IPS-18a (cell line): ENCODE results near the gene ULK3.

Source experiments
- H3K27ac ChIP-seq: one replicate; pipeline ENCODE4 v1.5.1; 2013; ENCODE audit warnings: low read length
- H3K27me3 ChIP-seq: one replicate; pipeline ENCODE4 v1.6.1; 2013; ENCODE audit warnings: mild to moderate bottlenecking, low read length; ENCODE audit not compliant: control insufficient read depth, insufficient read depth
- H3K36me3 ChIP-seq: one replicate; pipeline ENCODE4 v1.6.1; 2013; ENCODE audit warnings: low read depth, low read length; ENCODE audit not compliant: control insufficient read depth
- H3K4me1 ChIP-seq: one replicate; pipeline ENCODE4 v1.6.1; 2013; ENCODE audit warnings: low read depth, low read length; ENCODE audit not compliant: control insufficient read depth
- H3K4me3 ChIP-seq: one replicate; pipeline ENCODE4 v1.5.1; 2013; ENCODE audit warnings: low read length
- H3K9ac ChIP-seq: one replicate; pipeline ENCODE4 v1.6.1; 2013; ENCODE audit warnings: mild to moderate bottlenecking, low read length, moderate library complexity
- H3K9me3 ChIP-seq: one replicate; pipeline ENCODE4 v1.6.1; 2013; ENCODE audit warnings: low read depth, low read length; ENCODE audit not compliant: control insufficient read depth

The ULK3 gene

DNA sequence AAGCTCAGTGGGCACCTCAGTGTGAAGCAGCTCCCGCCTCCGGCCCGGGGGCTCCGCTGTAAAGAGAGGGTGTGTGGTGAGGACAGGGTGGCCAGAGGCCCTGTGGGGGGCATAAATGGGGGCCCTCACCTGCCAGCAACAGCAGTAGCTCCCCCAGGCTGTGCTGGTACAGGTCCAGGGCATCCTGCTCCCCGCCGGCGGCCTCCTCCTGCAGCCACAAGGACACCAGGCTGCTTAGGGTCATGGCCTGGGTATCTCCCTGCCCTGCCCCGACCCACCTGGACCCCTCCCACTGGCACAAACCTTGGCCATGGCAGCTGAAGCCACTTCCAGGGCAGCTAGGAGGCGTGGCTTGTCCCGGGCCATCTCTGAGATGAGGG, 4.8 kb downstream of the ULK3 start:
- no peak overlapping the region for H3K9ac ChIP-seq
- H3K4me3 ChIP-seq = no peak overlapping the region
- H3K27ac ChIP-seq = no peak overlapping the region
- H3K36me3 ChIP-seq = peaks cover 3% of the 10 kb centered on the region
- no peaks in the 10 kb centered on the region for H3K9me3 ChIP-seq
- no peaks in the 10 kb centered on the region for H3K27me3 ChIP-seq
- H3K4me1 ChIP-seq = peaks cover 7% of the 10 kb centered on the region

DNA sequence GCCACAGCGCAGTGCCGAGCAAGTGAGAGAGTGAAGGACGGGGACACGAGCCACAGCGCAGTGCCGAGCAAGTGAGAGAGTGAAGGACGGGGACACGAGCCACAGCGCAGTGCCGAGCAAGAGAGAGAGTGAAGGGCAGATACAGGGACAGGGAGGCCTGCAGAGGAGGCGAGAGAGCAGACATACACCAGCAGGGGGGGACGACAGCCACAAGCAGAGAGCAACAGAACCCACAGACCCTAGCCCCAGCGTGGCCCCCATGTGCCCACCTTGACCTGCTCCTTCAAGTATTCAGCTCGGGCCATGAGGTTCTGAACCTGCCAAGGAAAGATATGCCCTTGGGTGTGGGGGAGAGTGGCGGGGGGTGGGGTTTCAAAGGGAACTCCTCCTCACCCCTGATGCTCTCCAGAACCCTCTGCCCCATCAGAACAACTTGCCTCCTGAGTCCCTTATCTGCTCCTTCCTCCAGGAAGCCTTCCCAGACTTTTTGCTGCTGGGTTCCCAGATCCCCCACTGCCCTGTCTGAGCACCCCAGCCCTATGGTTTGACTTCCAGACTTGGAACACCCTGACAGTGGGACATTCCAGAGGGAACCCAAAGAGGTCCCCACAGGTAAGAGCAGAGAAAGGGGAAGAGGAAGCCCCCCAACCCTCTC, 5.3 kb downstream of the ULK3 start:
- no peak overlapping the region for H3K9ac ChIP-seq
- H3K9me3 ChIP-seq = no peaks in the 10 kb centered on the region
- no peaks in the 10 kb centered on the region for H3K27me3 ChIP-seq
- no peak overlapping the region for H3K4me3 ChIP-seq
- H3K27ac ChIP-seq = no peak overlapping the region
- peaks cover 3% of the 10 kb centered on the region for H3K36me3 ChIP-seq
- H3K4me1 ChIP-seq = peaks cover 7% of the 10 kb centered on the region

DNA sequence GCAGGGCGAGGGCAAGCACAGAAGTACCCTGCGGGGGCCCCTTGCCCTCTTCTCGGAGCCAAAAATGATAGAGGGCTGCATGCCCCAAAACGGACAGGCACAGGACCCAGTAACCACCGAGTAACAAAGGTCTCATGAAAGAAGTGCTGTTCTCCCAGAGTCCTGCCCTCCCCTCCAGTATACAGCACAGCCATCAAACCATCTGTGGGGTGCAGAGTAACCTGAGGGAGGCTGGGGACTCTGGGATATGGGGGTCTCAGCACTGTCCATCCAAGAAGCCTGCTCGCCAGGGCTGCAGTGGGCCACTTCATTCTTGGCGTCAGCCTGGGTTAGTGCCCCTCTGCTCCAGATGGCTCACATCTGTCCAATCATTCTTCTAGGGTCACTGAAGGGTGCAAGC, 6.1 kb downstream of the ULK3 start:
- no peak overlapping the region for H3K27ac ChIP-seq
- H3K9ac ChIP-seq = no peak overlapping the region
- H3K27me3 ChIP-seq = no peaks in the 10 kb centered on the region
- peaks cover 3% of the 10 kb centered on the region for H3K4me1 ChIP-seq
- H3K9me3 ChIP-seq = no peaks in the 10 kb centered on the region
- peaks cover 3% of the 10 kb centered on the region for H3K36me3 ChIP-seq
- no peak overlapping the region for H3K4me3 ChIP-seq

DNA sequence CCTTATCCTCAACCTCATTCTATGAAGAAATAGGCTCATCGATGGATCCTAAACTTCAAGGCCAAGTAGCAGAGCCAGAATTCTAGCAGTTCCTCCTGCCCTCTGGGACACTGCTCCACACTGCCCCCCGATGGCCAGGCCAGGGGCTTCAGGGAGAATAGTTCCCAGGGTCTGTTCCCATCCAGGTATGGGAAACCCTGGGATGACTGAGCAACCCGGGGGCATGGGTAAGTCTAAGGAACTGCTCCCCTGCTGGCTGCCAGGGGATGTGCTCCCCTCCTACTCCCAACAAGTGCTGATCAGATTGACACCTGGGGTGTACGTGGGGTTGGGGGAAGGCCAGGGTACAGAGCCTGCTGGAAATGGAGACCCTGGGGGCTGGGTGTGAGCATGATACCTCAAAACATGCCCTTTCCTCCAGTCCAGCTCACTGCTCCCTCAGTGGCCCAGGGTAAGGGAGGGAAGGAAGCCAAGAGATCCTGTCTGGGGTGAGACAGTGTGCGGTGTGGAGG, 7.6 kb downstream of the ULK3 start:
- peaks cover 3% of the 10 kb centered on the region for H3K36me3 ChIP-seq

DNA sequence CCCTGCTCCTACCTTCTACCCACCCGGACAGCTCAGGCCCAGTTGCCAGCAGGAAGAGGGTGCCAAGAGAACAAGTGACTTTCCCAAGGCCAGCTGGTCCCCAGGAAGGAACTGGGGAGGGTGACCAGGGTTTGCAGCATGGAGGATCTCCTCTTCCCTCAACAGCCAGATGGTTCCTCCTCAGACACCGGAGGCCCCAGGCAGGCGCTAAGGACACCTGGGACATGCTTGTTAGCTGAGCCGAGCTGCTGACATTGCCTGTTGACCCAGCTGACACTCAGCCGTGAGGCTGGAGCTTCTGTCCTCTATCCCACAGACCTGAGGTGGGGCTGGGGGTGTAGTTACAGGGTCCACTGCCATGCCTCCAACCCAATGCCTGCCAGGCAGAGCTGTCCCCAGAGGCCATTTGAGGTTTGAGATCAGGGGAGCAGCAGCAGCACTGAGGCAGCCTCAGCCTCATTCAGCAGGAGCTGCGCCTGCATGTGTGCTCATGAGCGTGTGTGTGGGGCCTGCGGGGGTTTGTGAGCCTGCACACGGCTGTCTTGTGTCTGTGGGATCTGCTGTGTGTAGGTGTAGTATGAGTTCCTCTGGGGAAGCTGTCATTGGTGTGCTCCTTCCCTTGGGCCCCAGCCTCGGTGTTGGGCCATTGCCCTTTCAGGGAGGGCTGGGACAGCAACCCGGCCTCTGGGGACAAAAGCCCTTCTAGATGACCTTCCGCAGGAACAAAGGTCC, 9.4 kb downstream of the ULK3 start:
- Histone ChIP-seq H3K36me3 (peaks cover 2% of the 10 kb centered on the region), H3K4me3 (no peak overlapping the region), H3K27me3 (peaks cover 6% of the 10 kb centered on the region), H3K9me3 (no peaks in the 10 kb centered on the region), H3K9ac (no peak overlapping the region), H3K4me1 (no peaks in the 10 kb centered on the region), H3K27ac (no peak overlapping the region)

More for the DNA sequence above, 7.6 kb downstream of the ULK3 start:
- Histone ChIP-seq H3K9ac (no peak overlapping the region), H3K27ac (no peak overlapping the region), H3K4me1 (no peaks in the 10 kb centered on the region), H3K9me3 (no peaks in the 10 kb centered on the region), H3K4me3 (no peak overlapping the region), H3K27me3 (no peaks in the 10 kb centered on the region)

DNA sequence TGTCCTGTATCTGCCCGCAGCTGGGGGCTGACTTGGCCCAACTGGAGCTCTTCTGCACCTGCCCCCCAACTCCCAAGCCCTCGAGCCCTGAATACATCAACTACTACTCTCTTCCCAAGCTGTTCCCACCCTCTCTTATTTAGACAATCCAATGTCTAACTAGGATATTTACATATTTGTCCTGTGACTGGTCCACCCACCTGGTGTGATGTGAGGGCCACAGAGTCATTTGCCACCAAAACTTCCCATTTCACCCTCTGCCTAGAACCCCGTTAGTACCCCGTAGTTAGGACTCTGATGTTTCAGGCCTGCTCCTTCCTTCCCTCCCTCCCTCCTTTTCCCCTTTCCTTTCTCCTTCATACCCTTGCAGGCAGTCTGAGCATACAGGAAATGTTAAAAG, 10.1 kb downstream of the ULK3 start:
- H3K4me3 ChIP-seq = no peak overlapping the region
- H3K36me3 ChIP-seq = no peaks in the 10 kb centered on the region
- no peaks in the 10 kb centered on the region for H3K9me3 ChIP-seq
- no peak overlapping the region for H3K9ac ChIP-seq
- H3K27me3 ChIP-seq = peaks cover 14% of the 10 kb centered on the region
- no peaks in the 10 kb centered on the region for H3K4me1 ChIP-seq
- H3K27ac ChIP-seq = no peak overlapping the region

DNA sequence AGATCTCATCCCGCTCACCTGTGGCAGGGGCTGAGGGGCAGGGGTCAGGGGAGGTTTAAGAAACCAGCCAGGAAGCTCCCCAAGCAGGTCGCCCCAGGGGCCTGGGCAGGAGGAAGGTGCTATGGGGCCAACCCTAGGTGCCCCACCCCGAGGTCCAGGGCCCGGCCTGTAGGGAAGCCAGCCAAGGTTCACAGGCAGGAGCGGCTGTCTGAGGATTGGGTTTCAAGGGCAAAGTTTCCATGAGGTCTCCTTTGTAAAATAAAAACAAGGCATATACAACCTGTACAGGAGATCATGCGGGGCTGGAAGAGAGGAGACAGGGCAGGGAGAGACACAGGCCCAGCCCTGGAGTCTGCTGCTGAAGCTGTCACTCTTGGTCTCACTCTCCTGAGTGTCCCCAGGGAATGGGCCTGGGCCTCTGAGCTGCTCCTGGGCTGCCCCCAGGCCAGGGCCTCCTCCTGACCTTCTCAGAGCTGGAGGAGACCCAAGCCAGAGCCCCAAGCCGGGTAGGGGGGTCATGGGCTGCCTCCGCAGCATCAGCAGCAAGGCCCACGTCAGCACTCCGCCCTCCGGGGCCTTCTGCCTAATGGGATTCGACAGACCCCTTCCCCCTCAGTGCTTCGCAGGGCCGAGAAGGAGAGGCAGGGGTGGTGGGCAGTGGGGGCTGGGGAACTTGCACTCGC, 11.0 kb downstream of the ULK3 start:
- Histone ChIP-seq H3K27me3 (peaks cover 22% of the 10 kb centered on the region), H3K36me3 (no peaks in the 10 kb centered on the region), H3K9me3 (no peaks in the 10 kb centered on the region), H3K4me3 (no peak overlapping the region), H3K4me1 (no peaks in the 10 kb centered on the region), H3K9ac (no peak overlapping the region), H3K27ac (no peak overlapping the region)

DNA sequence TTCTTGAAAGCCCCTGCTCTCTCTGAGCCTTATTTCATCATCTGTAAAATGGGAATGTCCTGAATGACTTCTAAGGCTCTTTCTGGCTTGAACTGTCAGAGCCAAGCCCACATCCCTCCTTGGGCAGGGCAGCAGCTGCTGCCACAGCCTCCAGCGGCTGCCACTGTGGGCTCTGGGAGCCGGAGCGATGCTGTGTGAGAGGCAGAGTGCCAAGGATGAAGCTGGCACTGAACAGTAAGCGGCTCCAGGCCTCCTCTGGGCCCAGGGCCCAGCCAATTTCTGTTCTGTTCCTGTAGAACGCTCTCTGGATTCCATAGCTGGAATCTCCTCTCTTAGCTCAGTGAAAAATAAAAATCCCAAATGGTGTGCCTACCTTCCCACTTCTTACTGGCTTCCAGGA, 12.1 kb downstream of the ULK3 start:
- Histone ChIP-seq H3K4me3 (no peak overlapping the region), H3K27ac (no peak overlapping the region), H3K4me1 (no peaks in the 10 kb centered on the region)

DNA sequence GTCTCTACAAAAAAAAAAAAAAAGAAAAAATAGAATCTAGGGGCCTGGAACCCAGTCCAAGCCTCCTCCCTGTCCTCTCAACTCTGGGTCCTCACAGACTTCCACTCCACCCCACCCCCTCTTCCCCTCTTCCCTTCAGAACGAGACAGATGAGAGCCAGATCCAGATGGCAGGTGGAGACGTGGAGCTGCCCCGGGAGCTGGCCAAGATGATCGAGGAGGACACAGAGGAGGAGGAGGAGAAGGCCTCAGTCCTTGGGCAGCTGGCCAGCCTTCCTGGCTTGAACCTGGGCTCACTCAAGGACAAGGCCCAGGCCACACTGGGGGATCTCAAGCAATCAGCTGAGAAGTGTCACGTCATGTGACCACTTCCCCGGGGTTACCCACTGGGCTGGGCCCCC, 13.0 kb downstream of the ULK3 start:
- no peak overlapping the region for H3K4me3 ChIP-seq
- H3K27me3 ChIP-seq = peaks cover 40% of the 10 kb centered on the region
- H3K9ac ChIP-seq = no peak overlapping the region
- no peak overlapping the region for H3K27ac ChIP-seq
- no peaks in the 10 kb centered on the region for H3K36me3 ChIP-seq
- no peaks in the 10 kb centered on the region for H3K4me1 ChIP-seq
- no peaks in the 10 kb centered on the region for H3K9me3 ChIP-seq

More for the DNA sequence above, 12.1 kb downstream of the ULK3 start:
- Histone ChIP-seq H3K9ac (no peak overlapping the region), H3K36me3 (no peaks in the 10 kb centered on the region), H3K9me3 (no peaks in the 10 kb centered on the region), H3K27me3 (peaks cover 31% of the 10 kb centered on the region)

DNA sequence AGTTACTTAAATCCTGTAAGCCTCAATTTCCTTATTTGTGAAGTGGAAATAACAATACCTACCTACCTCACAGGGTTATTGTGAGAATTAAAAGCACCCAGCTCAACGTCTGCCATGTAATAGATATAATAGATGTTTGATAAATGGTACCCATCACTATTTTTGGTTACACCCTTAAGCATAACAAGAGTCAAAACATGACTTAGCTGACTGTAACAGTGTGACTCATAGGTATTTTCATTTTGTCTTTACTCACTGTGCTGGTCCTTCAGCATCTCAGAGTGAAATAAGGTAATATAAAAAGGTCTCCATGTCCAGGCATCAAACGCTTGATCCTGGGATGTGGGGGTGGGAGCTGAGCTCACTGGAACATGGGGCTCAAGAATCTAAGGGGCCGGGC, 13.5 kb downstream of the ULK3 start:
- no peaks in the 10 kb centered on the region for H3K36me3 ChIP-seq
- no peak overlapping the region for H3K4me3 ChIP-seq
- no peaks in the 10 kb centered on the region for H3K9me3 ChIP-seq
- no peak overlapping the region for H3K9ac ChIP-seq
- H3K4me1 ChIP-seq = no peaks in the 10 kb centered on the region
- peaks cover 45% of the 10 kb centered on the region for H3K27me3 ChIP-seq
- no peak overlapping the region for H3K27ac ChIP-seq

DNA sequence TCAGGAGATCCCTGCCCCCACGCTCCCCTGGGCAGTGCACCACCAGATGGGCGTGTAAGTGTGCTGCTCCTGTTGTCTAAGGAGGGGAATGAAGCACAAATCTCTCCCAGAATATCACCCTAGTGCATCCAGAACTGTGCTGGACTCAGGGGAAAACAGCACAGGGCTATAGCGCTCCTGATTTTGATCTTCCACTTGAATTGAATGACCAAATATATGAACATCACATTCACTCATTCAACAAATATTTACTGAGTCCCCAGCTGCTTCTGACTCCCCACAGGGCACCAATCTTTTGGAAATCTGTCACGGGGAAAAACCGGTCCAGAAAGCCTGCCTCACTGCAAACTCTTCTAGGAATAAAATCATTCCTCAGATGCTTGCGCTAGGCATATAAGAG, 14.1 kb downstream of the ULK3 start:
- H3K27me3 ChIP-seq = peaks cover 48% of the 10 kb centered on the region
- no peak overlapping the region for H3K27ac ChIP-seq
- no peaks in the 10 kb centered on the region for H3K36me3 ChIP-seq

More for the DNA sequence above, 14.1 kb downstream of the ULK3 start:
- H3K4me3 ChIP-seq = no peak overlapping the region
- H3K9ac ChIP-seq = no peak overlapping the region
- no peaks in the 10 kb centered on the region for H3K4me1 ChIP-seq
- no peaks in the 10 kb centered on the region for H3K9me3 ChIP-seq
